HG02759 (cell line): Measurements from ENCODE around the gene SOST.
A peak's percentile ranks its signal among the peaks of the same experiment; 100 is the strongest.

Experiments
- ATAC-seq: cut with Tn5 transposase; IDR thresholded peaks from one replicate; pipeline ENCODE4 v1.9.1; 2021; ENCODE audit warnings: mild to moderate bottlenecking, moderate library complexity; ENCODE audit not compliant: unreplicated experiment

SOST gene

DNA sequence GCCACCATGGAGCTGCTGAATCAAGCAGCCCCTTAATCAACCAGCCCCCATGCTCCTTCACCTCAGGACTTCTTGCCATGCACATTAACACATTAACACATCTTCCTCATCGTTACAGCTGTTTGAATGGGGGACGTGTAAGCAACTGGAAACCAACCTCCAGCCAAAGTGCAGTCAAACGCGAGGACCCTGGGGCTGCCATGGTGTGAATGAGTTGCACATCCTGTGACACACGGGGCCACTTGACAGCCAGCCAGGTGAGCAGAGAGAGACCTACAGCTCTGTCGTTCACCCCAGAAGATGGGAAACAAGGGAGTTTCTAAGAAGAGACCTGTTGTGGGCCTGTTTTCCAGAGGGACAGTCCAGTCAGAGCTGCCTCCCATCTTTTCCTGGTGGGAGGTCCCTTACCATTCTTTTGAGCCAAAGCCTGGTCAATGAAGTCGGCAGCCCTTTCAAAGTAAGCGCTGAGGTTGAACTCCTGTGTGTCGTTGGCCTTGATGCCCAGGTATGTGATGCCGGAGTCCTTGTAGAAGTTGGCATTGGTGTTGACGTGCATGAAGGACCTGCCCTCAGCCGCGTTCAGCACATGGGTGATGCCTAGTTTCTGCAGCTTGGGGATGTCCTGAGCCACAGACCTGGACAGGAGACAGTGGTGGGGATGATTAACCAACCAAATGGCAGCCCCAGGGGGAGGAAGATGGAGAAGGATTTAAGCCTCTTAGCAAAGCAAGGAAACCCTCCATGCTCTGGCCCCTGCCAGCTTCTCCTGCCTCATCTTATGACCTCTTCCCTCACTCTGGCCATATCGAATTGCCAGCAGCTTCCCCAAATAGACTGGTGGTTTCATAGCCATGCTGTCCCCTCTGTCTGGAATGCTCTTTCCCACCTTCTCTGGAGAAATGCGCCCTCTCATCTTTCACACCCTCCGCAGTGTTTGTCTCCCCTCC, 16.0 kb upstream of the SOST start:
- ATAC-seq: no peak

- no peak for ATAC-seq
These were observed 14.5 kb upstream of the SOST start for GRCh38 chr17:43772877-43773648.

DNA sequence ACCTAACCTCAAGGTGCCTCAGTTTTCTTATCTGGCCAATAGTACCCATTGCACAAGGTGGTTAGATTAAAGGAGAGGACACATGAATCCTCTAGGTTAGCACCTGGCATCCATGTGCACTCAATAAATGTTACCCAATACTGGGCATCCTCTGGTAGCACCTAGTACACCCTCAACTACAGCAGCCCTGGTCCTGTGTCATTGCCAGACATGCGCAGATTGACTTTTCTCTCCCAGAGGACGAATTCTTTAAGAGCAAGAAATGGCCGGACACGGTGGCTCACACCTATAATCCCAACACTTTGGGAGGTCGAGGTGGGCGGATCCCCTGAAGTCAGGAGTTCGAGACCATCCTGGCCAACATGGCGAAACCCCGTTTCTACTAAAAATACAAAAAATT, 12.9 kb upstream of the SOST start:
- ATAC-seq: no peak

DNA sequence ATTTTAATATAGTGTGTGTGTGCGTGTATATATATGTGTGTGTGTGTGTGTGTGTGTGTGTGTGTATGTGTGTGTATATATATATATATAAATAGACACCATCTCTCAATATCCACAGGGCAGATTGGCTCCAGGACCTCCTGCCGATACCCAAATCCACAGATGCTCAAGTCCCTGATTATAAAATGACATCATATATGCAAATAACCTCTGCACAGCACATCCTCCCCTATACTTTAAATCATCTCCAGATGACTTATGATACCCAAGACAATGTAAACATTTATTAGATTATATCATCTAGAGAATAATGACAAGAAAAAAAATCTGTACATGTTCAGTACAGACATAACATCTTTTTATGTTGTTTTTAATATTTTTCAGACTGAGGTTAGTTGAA, 12.4 kb upstream of the SOST start:
- ATAC-seq: no peak

DNA sequence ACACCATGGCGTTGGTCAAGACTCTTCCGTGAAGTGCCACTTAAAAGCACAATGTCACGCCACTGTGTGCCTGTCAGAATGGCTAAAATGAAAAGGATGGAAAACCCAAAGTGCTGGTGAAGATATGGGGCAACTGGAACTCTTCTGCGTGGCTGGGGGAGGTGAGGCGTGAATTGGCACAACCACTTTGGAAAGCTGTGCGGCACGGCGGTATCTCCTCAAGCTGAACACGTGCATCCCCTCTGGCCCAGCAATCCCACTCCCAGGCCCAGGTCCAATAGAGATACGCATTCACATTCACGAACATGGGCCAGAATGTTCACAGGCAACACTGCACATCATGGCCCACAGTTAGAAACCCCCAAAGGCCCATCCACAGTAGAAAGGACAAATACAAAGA, 11.3 kb upstream of the SOST start:
- no peak for ATAC-seq

GRCh38 chr17:43769426-43769825, 10.8 kb upstream of the SOST start:
- ATAC-seq: no peak

GRCh38 chr17:43768943-43769342, 10.4 kb upstream of the SOST start:
- ATAC-seq: no peak

DNA sequence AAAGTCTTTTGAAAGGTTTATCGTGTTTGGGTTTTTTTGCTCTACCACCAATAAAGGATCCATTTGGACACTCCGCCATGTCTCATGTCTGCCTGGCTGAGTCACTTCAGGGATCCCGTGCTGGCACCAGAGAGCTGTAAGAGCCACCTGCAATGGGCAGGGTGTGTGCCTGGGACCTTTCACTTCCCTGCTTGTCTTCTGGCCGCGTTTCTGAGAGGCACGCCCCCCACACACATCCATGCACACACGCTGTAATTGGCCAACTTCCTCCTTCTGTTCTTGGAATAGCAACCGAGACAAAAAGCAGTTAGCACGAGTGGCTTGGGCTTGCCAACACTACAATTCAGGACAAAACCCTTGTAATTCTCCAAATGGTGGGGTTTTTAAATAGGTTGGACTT, 9.8 kb upstream of the SOST start:
- no peak for ATAC-seq

DNA sequence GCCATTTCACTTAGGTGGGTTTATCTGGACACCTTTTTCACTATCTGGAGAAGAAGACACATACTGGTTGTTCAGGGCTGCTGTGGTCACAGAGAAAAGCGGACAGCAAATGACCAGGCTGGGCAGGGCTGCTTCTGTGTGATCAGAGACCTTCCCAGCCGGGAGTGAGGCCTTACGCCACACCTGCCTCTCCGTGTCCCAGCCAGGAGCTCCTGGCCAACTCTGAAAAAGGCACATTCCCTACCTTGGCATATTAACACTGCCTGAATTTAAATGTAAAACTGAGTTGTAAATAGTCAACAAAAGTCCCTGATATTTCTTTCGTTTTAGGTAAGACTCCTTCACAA, 9.1 kb upstream of the SOST start:
- ATAC-seq: no peak

DNA sequence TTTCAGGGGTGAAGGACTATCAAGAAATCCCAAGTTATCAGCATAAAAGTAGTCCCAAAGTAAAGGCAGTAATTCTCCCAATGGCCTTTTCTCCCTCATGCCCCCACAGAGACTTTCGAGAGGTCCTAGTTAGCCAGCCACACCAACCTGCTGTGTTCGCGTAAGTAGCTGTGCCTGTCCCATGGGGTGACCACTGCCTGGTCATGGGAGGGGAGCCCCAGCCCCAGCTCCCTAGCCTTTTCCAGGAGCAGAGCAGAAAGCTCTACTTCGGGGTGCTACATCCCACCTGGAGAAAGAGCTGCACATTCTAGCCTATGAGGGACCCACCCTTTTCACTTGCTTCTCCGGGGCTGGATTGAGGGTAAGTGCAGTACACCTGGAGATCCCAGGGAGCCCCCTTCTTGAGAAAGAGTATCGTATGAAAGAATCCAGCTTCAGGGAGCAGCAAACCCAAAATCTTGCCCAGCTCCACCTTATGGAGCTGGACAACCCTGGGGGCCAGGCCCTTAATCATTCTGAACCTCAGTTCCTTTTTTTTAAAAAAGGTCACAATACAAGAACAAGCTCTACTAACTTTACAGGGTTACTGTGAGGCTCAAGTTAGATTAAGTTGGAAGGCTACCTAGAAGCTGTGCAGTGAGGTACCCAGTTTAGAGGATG, 8.6 kb upstream of the SOST start:
- no peak for ATAC-seq

DNA sequence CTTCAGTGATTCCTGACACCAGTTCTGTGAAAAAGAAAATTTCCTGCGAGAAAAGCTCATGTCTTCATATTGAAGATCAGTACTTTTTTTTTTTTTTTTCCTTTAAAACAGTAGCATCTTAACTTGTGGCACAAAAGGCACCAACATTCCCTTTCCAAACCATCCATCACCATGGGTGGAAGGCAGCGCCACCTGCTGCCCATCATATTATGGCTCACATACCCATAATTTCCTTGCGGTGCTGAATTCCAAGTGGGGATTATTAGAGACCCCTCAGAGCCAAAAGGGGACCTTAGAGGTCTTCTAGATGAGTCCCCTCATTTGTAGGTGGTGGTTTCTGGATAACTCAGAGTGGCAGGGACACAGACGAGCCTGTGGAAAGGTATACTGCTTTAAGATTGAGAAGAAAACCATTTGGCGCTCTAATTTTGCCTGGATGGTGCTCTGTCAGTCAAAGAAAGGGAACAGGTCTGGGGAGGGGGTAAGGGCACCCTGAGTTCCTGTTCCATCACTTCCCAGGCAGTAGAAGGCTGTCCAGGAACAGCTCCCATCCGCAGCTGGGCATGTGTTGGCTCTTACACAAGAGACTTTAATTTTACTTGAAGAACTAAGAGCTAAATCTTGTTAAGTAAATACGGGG, 7.9 kb upstream of the SOST start:
- no peak for ATAC-seq

DNA sequence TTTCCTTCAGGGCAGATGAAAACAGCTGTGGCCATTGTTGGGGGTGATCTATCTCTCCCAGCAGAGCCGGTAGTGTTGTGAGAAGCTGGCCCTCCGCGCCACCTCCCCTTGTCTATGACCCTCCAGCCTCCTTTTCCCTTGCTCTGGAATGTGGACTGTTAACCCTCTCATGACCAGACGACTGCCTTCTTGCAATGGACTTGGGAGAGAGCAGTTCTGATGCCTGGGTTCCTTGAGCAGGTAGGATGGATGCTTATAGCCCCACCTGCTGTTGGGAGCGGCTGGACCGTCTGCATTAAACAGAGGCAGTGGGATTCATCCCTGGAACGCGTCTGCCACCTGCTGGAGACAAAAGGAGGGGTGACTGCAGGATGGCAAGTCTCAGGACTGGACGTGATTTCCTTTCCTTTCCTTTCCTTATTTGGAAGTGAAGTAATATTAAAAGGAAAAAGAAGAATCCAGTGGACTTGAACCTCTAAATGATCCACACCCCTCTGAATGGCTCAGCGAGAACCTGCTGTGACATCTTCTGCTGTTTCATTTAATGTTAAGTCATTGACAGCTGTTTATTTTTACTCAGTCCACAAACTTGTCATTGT, 1.8 kb upstream of the SOST start:
- peak; percentile 50 for ATAC-seq

DNA sequence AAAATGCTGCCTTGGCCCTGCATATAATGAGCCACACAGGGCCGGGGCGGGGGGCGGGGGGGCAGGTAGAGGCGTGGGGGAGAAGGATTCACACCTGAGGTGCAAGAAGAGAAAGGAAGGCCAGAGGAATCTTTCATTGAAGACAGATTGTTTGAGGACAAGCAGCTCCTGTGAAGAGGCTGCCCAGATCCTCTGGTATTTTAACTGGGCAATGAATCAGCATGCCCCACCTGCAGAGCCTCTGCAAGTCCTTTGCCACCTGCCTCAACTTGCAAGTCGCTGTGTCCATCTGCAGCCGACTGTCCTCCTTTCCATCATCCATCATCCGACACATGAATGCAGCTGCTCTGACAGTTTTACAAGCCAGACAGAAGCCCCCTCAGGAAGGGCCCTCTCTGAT, 1.2 kb upstream of the SOST start:
- ATAC-seq: no peak

- no peak for ATAC-seq
These were observed 505 bp downstream of the SOST start for GRCh38 chr17:43758086-43758485.

- ATAC-seq: no peak
These were observed 1.4 kb downstream of the SOST start for GRCh38 chr17:43757171-43757660.

GRCh38 chr17:43756201-43756600, 2.4 kb downstream of the SOST start:
- ATAC-seq: no peak

GRCh38 chr17:43755389-43755875, 3.2 kb downstream of the SOST start:
- no peak for ATAC-seq

GRCh38 chr17:43754947-43755346, 3.6 kb downstream of the SOST start:
- no peak for ATAC-seq

DNA sequence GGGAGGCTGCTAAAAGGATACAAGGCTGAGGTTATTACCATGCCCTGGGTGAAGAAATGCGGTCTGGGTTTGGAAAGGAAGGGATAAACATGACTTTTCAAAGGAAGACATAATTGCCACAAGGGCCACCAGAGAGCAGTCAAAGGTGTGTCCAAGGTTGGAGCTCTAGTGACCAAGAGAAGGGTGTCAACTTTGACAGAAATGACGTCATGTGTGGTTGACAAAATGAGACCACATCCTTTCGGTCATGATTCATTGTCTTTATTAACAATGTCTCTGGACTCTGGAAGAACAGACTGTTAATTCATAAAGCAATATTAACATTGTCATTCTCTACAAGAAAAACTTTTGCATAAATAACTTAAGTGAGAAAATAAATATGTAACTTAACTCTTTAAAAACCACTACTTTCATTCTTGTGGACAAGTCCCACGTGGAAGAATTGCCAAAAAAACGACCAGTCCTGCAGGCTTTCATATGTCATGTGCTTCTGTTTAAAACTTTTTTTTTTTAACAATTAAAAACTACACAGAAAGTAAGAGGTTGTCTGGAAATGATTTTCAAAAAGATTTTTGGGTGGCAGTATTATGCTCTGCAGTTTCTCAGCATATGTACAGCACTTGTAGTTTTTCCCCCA, 5.0 kb downstream of the SOST start:
- ATAC-seq: no peak

DNA sequence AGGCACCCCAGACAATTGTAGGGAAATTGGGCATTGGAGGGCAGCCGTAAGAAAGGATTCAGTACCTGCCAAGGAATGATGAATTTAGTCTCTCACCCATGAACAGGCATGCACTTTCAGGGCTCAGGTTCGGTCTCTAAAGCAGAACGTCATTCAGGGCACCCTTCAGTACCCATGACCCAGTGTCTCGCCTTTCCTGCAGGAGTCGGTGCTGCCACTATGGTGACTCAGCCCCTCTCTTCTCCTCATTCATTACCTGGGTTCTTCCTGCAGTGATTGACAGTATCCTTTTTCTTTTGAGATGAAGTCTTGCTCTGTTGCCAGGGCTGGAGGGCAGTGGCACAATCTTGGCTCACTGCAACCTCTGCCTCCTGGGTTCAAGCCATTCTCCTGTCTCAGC, 8.4 kb downstream of the SOST start:
- no peak for ATAC-seq
